Uterine smooth muscle cell (primary cell): ENCODE results near the gene RDH14. TPM values are rescaled to one million over a fixed set of nuclear protein-coding genes. Genes with fewer than 3 reads are reported as not detected.

ENCODE experiments used
- total RNA-seq: library from RNA; depleted of rRNA; stranded (reverse); fragments of >200 nt; gene quantifications from 2 replicates; pipeline ENCODE4 v1.2.3, GENCODE V29; 2014

Gene RDH14
- 24.4 and 31.4 TPM in 2 replicates for total RNA-seq

GRCh38 chr2:18560031-18560796 lies at the start of gene RDH14:
Gene RDH14, minus strand, starts transcription at chr2:18560653. Its CDS starts 81 bp downstream, at chr2:18560572.

GRCh38 chr2:18589354-18589753 lies 28.9 kb upstream of the RDH14 start, which contains the start of gene NT5C1B:
Gene NT5C1B, minus strand, starts transcription at chr2:18589569. Its CDS starts 101 bp downstream, at chr2:18589468.

Other genes with a start within 250 kb of the RDH14 start
- gene NT5C1B, start 28.9 kb upstream of the RDH14 start, total RNA-seq = 0.33 TPM in 1 of 2 replicates, not detected in the other